ENCODE results near the gene TMEM256. TPM values are rescaled to one million over a fixed set of nuclear protein-coding genes. Genes with fewer than 3 reads are reported as not detected.

Gene TMEM256
- total RNA-seq, 1 experiment from 2014 or later = 200 TPM

- in situ Hi-C loops (cut with HindIII; ENCODE audit: low sequenced_read_pairs) = no loop called here
Observed at GRCh38 chr17:7410634-7411426, 6.9 kb upstream of the TMEM256 start.

DNA sequence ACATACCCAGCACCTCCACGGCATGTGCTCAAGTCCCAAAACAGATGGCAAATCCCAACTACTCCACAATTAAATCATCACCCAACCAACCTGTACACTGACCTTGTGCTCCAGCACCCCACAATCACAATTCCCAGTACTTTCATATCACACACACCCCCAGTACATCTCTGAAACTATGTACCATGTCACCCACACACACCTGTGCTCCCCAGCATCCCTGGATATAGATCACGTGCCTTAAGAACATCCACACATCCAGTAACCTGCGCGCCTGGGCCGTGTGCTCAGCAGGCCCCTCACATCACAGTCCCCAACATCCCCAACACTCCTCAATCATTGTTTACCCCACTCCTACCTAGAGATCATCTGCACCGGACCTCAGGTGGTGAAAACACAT lies 5.8 kb upstream of the TMEM256 start:
- DNase-seq (ENCODE audit: low spot score) = no peak
- in situ Hi-C loops (cut with HindIII; ENCODE audit: low sequenced_read_pairs) = no loop called here

More at GRCh38 chr17:7410634-7411426, 6.9 kb upstream of the TMEM256 start:
- DNase-seq (ENCODE audit: low spot score) = no peak

DNA sequence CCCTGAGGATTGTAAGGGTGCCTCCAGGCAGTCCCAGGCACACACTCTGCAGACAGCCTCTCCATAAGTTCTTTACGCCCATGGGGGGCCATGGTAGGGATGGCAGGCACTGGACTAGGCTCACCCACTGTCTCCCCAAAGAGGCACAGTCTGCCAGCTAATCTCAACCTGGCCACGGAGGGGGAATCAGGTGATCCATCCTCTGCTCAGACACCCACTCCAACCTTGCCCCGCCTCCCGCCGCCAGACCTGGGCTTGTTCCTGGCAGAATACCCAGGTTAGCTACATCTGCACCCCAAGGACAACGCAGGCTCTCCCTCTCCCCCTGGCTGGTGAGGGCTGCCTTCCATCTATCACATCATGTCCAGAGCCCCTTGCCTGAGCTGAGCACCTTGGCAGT lies 5.0 kb upstream of the TMEM256 start:
- DNase-seq (ENCODE audit: low spot score) = no peak
- in situ Hi-C loops (cut with HindIII; ENCODE audit: low sequenced_read_pairs) = no loop called here

DNA sequence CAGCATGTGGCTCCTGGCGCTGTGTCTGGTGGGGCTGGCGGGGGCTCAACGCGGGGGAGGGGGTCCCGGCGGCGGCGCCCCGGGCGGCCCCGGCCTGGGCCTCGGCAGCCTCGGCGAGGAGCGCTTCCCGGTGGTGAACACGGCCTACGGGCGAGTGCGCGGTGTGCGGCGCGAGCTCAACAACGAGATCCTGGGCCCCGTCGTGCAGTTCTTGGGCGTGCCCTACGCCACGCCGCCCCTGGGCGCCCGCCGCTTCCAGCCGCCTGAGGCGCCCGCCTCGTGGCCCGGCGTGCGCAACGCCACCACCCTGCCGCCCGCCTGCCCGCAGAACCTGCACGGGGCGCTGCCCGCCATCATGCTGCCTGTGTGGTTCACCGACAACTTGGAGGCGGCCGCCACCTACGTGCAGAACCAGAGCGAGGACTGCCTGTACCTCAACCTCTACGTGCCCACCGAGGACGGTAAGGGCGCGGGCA lies 4.4 kb upstream of the TMEM256 start:
- in situ Hi-C loops (cut with HindIII; ENCODE audit: low sequenced_read_pairs) = no loop called here
- no peak for DNase-seq (ENCODE audit: low spot score)

DNA sequence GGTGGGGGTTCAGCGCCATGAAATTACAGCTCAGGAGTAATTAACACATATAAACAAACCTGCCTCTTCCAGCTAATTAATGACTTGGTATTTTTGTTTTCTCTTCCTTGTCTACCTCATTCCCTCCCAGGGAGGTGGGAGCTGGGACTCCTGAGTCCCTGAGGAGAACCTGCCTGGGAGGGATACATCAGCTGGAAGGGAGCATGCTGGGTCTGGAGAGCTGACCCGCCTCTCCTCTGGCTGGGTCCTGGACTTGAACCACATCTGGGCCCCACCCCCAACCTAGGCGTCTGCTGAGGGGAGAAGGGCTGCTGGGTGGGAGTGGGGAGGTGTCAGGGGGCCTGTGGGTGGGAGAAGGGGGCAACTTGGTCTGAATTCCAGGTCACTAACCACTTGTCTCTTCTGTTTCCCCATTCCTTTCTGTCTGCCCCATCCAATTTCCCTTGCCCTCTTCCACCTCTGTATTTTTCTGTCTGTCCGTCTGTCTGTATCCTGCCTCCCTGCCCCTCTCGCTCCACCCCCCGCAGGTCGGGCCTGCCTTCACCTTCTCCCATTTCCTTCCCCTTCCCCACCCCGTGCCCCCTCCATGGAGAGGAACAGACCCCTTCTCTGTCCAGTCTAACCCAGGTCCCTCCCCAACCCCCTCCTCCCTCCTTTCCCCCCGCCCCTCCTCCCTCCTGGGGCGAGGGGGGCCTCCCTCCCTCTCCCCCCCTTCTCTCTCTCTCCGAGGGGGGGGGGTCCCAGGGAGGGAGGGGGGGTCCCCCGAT lies 3.8 kb upstream of the TMEM256 start, which contains the start of gene NLGN2:
TSS of gene NLGN2 (plus strand) at position 361 of the 767 bp plus-strand sequence. CDS start 411 bp downstream, outside the sequence.
- no peak for DNase-seq (ENCODE audit: low spot score)
- in situ Hi-C loops (cut with HindIII; ENCODE audit: low sequenced_read_pairs) = no loop called here

DNA sequence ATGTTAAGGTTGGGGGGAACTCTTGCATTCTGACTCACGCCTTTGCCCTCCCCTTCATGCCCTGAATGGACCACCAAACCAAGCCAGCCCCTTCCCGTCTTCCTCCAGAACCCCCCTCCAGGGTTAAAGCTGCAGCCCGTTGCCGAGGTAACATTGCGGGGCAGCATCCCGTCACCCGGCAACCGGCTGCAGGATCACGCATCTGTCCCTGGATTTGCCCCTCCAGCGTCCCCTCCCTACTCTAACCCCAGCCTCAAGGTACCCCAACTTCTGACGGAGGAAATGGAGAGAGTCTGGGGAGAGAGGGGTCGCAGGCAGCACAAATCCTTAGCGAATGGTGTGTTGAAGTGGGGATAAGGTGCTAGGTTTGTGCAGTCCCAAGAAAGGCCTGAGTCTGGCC lies 3.2 kb upstream of the TMEM256 start:
- in situ Hi-C loops (cut with HindIII; ENCODE audit: low sequenced_read_pairs) = no loop called here
- no peak for DNase-seq (ENCODE audit: low spot score)

GRCh38 chr17:7406235-7406825 lies 2.4 kb upstream of the TMEM256 start:
- DNase-seq (ENCODE audit: low spot score) = peak; percentile 14

DNA sequence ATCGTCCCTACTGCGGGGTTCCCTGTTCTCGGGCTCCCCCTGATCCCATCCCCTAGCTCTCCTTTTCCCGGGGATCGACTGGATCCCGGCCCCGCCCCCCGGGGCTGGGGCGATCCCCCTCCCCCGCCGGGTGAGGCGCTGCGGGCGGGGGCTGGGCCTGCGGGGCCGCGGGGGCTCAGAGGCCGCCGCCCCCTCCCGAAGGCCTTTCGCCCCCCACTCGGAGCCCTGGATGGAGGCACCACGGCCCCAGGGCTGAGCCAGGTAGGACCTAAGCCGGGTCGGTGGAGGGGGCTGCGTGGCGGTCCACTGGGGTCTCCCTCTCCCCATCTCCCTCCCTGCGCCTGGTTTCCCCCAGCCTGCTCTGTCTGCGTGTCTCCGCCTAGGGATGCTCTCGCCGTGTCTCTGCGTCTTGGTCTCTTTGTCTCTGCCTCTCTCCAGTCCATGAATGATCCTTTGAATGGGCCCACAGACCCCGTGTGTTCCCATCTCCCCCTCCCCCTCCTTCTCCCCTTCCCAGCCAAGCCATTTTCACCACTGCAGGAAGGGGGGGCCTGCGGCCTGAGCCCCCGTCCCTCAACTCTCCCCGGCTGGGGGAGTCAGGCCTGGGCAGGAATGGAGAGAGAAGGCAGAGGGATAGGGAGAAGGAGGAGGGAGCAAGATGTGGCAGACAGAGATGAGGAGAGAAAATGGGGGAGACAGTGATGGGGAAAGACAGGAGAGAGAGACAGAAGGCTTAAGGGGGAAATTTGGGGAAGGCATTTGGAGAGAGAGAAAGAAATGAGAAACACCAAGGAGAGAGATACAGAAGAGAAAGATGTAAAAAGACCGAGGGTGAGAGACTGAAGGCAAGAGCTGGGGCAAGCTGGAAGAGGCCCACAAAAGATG lies 1.7 kb upstream of the TMEM256 start:
- DNase-seq (ENCODE audit: low spot score) = peak; percentile 44
- in situ Hi-C loops (cut with HindIII; ENCODE audit: low sequenced_read_pairs) = no loop called here

More at GRCh38 chr17:7406235-7406825, 2.4 kb upstream of the TMEM256 start:
- in situ Hi-C loops (cut with HindIII; ENCODE audit: low sequenced_read_pairs) = no loop called here

DNA sequence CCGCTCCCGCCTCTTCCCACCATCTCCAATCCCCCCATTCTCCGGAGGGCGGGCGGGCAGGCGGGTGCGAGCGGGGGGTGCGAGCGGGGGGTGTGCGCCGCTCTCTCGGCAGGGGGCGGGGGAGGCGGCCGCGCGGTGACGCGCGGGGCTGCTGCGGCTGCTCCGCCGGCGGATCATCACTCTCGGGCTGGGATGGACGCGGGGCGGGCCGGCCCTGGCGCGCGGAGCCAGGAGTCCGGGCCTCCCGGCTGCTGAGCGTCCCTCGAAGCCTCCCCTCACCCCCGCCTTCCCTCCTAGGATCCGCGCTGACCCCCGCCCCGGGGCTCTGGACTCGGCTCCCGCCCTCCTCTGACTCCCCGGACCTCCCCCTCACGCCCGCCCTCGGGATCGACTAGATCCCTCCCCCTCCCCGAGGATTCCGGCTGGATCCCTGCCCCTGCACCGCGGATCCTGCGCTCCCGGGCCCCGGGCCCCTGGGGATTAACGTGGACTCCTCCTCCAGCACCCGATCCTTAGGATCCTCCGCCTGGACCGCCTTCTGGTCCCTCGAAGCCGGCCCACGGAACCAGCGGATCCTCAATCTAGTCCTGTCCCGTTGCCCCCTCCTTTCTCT lies 946 bp upstream of the TMEM256 start:
- in situ Hi-C loops (cut with HindIII; ENCODE audit: low sequenced_read_pairs) = no loop called here
- DNase-seq (ENCODE audit: low spot score) = peak; percentile 51

DNA sequence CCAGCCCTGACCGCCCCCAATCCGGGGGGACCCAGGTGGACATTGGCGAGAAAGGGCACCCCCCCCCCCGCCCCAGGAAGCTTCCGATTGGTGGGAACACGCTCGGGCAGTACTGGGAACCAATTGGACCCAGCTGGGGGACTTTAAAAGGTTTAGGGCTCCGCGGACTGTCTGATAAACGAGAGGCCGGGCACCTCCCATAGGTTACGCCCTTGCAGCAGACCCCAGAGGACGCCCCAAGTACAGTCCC lies 245 bp downstream of the TMEM256 start:
- in situ Hi-C loops (cut with HindIII; ENCODE audit: low sequenced_read_pairs) = no loop called here
- no peak for DNase-seq (ENCODE audit: low spot score)

- DNase-seq (ENCODE audit: low spot score) = no peak
- in situ Hi-C loops (cut with HindIII; ENCODE audit: low sequenced_read_pairs) = no loop called here
Observed at GRCh38 chr17:7403043-7403726, 712 bp downstream of the TMEM256 start.

DNA sequence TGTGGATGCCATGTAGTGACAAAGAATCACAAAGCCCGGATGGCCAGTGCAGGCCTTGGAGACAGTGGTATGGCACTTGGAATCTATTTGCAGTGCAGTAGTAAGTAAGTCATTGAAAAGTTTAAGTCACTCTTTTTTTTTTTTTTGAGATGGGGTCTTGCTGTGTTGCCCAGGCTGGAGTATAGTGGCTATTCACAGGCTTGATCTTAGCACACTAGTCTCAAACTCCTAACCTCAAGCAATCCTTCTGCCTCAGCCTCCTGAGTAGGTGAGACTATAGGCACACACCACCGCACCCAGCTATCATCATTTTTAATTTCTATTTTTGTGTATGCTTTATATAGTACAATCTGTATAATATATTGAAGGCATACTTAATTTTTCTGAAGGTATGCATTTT lies 5.3 kb downstream of the TMEM256 start:
- in situ Hi-C loops (cut with HindIII; ENCODE audit: low sequenced_read_pairs) = loop anchor here (25.0 kb wide), 1 partner anchor 89 kb away; the partner anchor contains the start of genes POLR2A, SLC35G6 and ZBTB4
- no peak for DNase-seq (ENCODE audit: low spot score)

GRCh38 chr17:7396147-7396546 lies 7.8 kb downstream of the TMEM256 start:
- in situ Hi-C loops (cut with HindIII; ENCODE audit: low sequenced_read_pairs) = loop anchor here (25.0 kb wide), 1 partner anchor 91 kb away; the partner anchor contains the start of genes POLR2A, SLC35G6 and ZBTB4
- DNase-seq (ENCODE audit: low spot score) = no peak

DNA sequence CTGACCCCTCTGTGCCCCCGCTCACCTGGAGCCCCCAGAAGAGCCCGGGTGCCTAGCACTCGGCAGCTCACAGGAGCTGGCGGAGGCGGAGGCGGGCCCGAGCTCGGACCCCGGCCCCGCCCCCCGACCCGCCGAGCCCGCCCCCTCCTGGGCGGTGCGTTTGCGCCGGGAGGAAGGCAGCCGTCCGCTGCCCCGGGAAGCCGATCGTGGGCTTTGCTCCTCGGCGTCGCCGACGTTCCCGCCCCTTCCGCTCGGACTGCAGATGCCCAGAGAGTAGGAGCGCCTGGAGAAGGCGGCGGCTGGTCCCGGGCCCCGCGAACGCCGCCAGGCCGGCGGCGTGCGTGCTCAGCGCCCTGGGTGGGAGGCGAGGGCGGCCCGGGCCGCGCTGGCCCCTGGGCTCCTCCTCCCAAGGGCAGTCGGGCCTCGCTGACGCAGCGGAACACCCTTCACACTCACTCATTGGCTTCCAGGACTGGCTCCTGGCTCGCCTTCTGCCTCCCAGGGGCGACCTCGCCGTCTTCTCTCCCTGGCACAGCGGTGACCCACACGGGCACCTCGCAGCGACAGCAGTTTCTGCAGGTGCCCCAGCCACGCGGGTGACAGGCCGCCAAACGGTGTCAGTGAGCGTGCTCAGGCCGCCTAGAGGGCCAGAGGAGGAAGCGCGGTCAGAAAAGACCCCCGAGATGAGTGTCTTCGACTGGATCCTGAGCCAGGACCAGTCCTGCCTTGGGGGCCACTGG lies 9.3 kb downstream of the TMEM256 start, which contains the start of gene PLSCR3:
TSS of gene PLSCR3 (minus strand) at position 74 of the 740 bp plus-strand sequence. CDS start 415 bp downstream, outside the sequence.
- DNase-seq (ENCODE audit: low spot score) = peak; percentile 82

DNA sequence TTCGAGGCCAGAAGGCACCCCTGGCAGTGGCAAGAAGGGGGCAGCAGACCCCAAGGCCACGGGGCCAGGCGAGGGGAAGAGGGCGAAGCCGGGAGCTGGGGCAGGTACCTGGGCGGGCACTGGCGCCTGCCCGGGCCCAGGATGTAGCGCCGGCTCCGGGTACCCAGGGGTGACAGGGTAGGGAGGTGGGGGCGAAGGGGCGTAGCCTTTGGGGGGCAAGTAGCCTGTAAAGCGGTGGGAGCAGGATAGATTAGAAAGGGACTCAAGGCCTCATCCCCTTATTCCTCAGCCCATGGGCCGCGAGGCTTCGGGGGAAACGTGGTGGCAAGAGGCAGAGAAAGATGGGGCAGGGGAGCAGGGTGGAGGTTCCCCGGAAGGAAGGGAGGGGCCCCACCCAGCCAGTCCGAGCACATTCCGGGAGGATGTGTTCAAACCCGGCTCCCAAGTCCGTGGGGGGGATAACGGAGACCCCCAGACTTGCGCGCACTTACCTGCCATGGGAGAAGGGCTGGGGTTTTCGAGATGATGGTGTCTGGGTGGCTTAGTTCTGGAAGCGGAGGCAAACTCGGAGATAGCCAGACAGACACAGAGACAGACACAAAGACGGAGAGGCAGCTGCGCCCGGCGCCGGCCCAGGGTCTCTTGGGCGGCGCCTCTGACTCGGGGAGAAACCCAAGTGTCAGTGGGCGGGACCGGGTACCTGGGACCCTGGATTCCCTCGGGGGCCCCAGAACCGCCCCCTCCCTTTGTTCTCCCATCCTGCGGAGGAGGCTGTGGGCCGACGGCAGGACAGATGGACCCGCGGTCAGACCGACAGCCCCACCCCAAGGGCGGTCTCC lies 10.1 kb downstream of the TMEM256 start:
- DNase-seq (ENCODE audit: low spot score) = no peak
- in situ Hi-C loops (cut with HindIII; ENCODE audit: low sequenced_read_pairs) = loop anchor here (25.0 kb wide), 1 partner anchor 93 kb away; the partner anchor contains the start of genes POLR2A, SLC35G6 and ZBTB4

More for the DNA sequence above, 9.3 kb downstream of the TMEM256 start, which contains the start of gene PLSCR3:
- in situ Hi-C loops (cut with HindIII; ENCODE audit: low sequenced_read_pairs) = loop anchor here (25.0 kb wide), 1 partner anchor 93 kb away; the partner anchor contains the start of genes POLR2A, SLC35G6 and ZBTB4

All from G401 (cell line).